NCI-H524 (cell line): Measurements from ENCODE around the gene EEF1AKMT4.
"Not testable (repeated sequence)": the region's sequence is repeated elsewhere in the genome, so short reads cannot be mapped to it uniquely, and the experiment has no call there.

ENCODE experiments used
- DNase-seq, 2 experiments: peaks; one replicate each; lab custom pipeline; 2025; lab: John Stamatoyannopoulos, UW

The EEF1AKMT4 gene

GRCh38 chr3:184259878-184260723 is 10.6 kb downstream of the EEF1AKMT4 start:
- peak; percentile 44 to 54 for DNase-seq

DNA sequence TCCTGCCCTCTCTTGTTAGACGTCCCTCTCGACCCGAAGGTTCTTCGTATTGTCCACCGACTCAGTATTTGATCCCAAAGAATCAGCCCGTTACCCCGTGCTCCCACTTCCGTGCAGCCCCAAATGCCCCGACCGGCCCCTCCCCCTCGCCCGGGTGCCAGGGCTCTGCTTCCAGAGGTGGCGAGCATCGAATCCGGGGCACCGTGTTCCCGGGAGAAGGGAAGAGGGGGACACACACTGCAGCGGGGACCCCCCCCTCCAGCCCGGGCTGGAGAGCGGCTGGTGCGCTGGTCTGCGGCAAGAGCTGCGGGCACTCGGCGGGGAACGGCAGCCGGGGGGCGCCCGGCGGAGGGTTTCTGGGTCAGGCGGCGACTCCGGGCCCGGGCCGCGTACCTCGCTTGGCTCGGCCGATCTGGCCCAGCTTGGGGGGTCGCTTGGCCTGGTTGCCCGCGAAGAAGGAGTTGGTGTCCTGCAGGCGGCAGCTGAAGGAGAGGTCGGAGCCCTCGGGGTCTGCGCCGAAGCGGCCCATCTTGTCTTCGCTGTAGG is 11.3 kb downstream of the EEF1AKMT4 start:
- DNase-seq, result no peak

GRCh38 chr3:184261270-184261853 is 11.9 kb downstream of the EEF1AKMT4 start, which contains the start of gene CAMK2N2:
CAMK2N2 (minus strand) TSS chr3:184261553; CDS start chr3:184261285, 268 bp downstream.
- peak; percentile 91 to 95 for DNase-seq

DNA sequence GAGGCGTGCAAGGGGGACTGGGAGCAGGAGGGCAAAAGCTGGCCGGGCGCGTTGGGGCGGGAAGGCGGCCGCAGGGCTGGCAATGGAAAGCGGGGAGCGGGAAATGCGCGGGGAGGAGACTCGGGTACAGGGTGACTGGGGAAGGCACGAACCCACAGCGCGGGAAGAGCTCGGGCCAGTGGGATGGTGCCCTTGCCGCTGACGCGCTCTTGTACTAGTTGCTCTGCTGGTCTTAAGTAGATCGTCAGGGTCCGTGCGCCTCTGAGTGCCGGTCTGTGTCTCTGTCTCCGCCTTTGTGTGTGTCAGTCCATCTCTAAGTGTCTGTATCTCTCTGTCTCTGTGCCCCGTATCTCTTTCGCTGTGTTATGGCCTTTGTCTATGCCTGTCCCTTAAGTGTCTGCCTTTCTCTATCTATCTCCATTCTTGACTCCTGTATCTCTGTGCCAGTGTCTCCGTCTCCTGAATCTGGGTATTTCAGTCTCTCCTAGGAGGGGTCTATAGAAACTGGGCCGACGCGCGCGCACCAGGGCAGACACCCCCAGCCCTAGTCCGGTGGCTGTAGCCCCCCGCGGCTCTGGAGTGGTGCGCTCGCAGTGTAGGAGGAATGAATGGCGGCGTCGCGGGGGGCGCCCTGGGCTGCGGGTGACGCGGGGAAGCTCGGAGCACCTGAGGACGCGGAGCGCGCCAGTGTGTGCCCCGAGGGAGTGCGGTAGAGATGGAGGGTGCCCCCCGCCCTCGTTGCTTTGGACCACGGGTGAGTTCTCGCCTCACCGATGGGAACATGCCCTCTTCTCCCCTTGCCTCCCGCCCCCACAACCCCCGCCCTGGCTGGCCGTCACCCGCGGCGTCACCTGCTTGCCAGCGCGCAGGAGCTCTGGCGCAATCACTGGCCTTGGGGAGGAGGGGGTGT is 12.6 kb downstream of the EEF1AKMT4 start:
- peak; percentile 80 to 87 for DNase-seq

- DNase-seq, result peak in 1 of 2 experiments; percentile 69
These were observed 13.3 kb downstream of the EEF1AKMT4 start for GRCh38 chr3:184262764-184263179.

DNA sequence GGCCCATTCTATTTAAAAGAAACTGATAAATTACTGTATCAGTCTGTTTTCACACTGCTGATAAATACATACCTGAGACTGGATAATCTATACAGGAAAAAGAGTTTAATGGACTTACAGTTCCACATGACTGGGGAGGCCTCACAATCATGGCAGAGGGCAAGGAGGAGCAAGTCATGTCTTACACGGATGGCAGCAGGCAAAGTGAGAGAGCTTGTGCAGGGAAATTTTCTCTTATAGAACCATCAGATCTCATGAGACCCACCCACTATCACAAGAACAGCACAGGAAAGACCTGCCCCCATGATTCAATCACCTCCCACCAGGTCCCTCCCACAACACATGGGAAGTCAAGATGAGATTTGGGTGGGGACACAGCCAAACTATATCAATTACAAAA is 17.8 kb downstream of the EEF1AKMT4 start:
- DNase-seq, result not testable (repeated sequence)

DNA sequence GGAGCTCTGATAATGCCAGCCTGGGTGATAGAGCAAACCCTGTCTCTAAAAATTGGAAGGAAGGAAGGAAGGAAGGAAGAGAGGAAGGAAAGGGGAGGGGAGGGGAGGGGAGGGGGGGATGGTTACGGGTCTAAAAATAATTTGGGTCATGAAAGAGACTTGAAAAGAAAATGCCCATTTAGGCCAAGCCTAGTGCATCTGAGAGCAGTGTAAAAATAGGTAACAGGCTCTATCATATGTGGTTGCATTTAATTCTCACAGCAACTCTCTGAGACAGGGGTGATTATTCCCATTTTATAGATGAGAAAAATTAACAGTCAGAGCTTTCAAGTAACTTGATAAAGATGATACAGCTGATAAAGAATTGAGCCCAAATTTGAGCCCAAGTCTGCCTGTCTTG is 22.8 kb downstream of the EEF1AKMT4 start:
- DNase-seq, result no peak

GRCh38 chr3:184275381-184275701 is 25.9 kb downstream of the EEF1AKMT4 start:
- no peak for DNase-seq

DNA sequence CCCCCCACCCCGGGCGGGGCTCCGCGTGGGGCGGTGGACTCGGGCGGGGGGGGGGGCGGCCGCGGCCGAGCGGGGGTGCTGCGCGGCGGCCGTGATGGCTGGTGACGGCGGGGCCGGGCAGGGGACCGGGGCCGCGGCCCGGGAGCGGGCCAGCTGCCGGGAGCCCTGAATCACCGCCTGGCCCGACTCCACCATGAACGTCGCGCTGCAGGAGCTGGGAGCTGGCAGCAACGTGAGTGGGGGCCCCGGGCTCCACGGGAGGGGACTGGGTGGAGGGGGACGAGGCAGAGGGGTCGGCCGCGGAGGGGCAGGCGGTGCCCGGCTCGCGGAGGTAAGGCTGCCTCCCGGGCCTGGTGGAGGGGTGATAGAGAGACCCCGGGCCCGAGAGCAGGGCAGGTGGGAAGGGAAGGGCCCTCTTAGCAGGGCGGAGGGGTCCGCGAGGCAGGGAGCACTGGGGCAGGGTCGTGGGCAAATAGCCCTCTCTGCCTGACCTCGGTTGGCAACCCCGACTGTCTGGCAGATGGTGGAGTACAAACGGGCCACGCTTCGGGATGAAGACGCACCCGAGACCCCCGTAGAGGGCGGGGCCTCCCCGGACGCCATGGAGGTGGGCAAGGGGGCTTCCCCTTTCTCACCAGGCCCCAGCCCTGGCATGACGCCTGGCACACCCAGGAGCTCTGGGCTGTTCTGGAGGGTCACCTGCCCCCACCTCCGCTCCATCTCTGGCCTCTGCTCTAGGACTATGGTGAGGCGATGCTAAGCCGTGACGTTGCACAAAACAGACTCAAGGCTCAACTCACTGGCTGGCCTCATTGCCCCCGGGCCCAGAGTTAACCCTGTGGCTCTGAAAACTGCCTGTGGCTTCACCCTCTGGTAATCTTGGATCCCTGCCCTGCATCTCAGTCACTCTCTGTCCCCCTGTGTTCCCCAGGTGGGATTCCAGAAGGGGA is 26.8 kb downstream of the EEF1AKMT4 start, which contains the start of gene ECE2:
ECE2 (plus strand) TSS at position 62 of the 950 bp plus-strand sequence; CDS start at position 194, 132 bp downstream.
- no peak for DNase-seq

GRCh38 chr3:184277366-184277765 is 27.9 kb downstream of the EEF1AKMT4 start:
- DNase-seq, result no peak

DNA sequence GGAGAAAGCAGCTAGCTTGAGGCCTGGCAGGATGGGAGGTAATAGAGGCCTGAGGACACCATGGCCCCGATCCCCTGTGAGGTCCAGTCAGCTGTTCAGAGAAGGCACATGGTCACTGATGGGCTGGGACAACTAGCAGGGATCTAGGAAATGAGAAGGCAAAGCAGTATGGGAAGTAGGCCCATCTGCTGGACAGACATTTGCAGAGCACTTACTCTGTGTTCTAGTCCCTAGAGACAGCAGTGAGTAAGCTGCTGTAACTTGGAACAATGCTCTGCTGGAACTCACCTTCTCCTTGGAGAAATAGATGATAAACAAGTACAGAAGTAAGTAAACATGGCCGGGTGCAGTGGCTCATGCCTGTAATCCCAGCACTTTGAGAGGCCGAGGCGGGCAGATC is 33.5 kb downstream of the EEF1AKMT4 start:
- DNase-seq, result no peak

DNA sequence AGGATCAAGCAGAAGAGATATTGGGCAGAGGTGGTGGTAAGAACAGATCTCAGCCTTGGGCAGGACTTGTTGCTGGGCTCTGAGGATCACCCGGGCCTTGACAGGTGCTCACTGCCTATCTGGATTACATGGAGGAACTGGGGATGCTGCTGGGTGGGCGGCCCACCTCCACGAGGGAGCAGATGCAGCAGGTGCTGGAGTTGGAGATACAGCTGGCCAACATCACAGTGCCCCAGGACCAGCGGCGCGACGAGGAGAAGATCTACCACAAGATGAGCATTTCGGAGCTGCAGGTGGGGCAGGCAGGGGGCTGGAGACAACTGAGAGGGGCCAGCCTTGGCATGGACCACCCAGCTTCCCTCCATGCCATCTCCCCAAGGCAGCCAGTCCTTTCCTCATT is 34.2 kb downstream of the EEF1AKMT4 start:
- DNase-seq, result no peak

GRCh38 chr3:184284696-184285095 is 35.2 kb downstream of the EEF1AKMT4 start:
- DNase-seq, result peak; percentile 95 to 96

GRCh38 chr3:184289426-184289938 is 40.0 kb downstream of the EEF1AKMT4 start:
- peak; percentile 80 to 82 for DNase-seq

DNA sequence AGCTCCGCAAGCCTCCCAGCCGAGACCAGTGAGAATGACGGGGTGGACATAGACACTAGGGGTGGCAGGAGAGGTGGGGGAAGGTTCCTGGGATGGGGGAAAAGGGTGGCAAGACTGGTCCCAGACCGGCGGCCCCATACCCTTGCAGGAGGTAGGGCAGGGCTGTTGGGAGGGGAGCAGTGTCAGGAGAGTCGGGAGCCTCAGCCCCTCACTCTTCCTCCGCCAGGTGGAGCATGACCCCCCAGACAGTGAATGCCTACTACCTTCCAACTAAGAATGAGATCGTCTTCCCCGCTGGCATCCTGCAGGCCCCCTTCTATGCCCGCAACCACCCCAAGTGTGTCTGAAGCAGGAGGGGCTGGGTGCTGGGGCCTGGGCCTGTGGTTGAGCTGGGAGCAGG is 40.9 kb downstream of the EEF1AKMT4 start:
- DNase-seq, result no peak

GRCh38 chr3:184291044-184291737 is 41.7 kb downstream of the EEF1AKMT4 start:
- DNase-seq, result no peak

DNA sequence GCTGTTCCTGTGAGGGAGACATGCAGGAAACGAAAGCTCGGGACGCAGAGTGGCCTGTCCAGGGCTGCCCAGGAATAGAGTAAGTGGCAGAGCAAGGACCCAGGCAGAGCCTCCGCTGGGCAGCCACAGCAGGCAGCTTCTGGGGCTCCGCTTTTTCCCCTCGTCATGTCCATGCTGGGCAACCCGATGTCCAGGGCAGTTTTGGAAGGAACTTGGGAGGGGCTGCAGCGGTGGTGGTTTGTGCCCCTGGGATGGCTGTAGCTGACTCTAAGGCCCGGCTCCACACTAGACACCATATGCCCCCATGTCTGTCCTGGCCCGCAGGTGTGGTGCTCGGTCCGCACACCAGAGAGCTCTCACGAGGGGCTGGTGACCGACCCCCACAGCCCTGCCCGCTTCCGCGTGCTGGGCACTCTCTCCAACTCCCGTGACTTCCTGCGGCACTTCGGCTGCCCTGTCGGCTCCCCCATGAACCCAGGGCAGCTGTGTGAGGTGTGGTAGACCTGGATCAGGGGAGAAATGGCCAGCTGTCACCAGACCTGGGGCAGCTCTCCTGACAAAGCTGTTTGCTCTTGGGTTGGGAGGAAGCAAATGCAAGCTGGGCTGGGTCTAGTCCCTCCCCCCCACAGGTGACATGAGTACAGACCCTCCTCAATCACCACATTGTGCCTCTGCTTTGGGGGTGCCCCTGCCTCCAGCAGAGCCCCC is 42.4 kb downstream of the EEF1AKMT4 start:
- no peak for DNase-seq

DNA sequence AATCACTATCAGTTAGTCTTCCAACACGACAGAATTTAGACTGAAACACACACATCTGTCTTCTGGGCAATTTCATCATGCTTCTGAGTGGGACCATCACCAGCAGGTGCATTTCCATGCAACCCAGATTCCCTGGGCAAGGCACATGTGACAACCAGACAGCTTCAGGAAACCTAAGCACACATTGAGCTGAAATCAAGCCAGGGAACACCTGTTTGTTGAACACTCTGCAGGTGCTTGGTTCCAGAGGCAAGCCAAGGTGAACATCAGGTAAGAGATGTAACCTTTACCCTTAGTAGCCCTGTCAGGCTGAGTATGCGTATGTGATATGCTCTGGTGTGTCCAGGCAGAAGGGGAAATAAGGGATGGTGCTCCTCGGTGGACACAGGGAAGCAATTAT is 46.3 kb downstream of the EEF1AKMT4 start:
- no peak for DNase-seq

DNA sequence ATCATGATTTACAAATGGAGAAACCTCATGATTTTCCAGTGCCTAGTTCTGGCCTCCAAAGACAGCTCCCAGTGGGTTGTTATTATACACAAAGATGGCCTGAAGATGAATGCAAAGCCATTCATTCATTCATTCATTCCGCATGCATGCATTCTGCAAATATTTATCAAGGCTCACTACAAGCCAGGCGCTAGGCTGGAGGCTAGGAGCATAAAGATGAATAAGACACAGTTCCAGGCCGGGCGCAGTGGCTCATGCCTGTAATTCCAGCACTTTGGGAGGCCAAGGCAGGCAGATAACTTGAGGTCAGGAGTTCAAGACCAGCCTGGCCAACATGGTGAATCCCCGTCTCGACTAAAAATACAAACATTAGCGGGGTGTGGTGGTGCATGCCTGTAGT is 47.1 kb downstream of the EEF1AKMT4 start:
- DNase-seq, result no peak
